Measurements from ENCODE around the gene ACTL6A.

- TF ChIP-seq REST (IDR thresholded peaks at IDR 0.05; ENCODE audit: insufficient read depth in 1 of 2, low read depth in 2 of 2, low read length in 2 of 2) (no peak), TAF1 (IDR thresholded peaks at IDR 0.05; ENCODE audit: borderline replicate concordance, insufficient read depth, low read length) (no peak), SIN3A (IDR thresholded peaks at IDR 0.05; ENCODE audit: borderline replicate concordance, insufficient read depth, low read length) (no peak)
Observed at GRCh38 chr3:179622023-179622422, 59.3 kb downstream of the ACTL6A start.

Data from PFSK-1 (cell line).